ENCODE data around the gene CLSTN3.

DNA sequence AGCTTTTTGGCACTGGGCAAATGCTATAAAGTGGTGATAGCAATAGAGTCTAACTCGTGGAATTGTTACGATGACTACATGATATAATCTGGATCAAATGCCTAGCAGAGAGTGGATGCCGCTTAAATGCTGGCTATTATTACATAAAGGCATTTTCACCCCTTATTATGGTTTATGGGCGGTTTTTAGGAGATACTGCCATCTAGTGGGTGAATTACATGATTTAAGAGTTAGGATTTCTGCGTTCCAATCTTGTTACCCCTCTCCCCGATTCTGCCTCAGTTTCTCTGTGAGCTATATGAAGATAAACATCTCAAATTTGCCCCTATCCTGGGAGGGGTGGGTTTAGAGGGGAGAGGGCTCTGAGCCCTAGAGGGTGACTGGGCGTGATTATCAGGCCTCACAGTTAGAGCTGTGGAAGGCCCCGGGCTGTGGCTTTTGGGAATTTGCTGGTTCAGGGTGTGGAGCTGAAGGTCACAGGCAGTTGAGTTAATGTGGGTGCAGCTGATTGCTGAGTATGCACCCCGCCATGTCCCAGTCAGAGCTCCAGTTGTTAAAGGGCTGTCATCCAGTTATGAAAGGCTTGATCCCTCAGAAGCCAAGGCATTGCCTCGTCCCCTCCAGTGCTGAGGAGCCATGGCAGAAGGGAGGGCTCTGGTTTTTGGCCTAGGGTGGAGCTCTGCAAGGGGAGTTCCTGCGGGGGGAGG lies 14.4 kb downstream of the CLSTN3 start:
- no peak for TF ChIP-seq EZH2 (IDR thresholded peaks at IDR 0.05; ENCODE audit: low read depth)
- TF ChIP-seq, protein P1, sequence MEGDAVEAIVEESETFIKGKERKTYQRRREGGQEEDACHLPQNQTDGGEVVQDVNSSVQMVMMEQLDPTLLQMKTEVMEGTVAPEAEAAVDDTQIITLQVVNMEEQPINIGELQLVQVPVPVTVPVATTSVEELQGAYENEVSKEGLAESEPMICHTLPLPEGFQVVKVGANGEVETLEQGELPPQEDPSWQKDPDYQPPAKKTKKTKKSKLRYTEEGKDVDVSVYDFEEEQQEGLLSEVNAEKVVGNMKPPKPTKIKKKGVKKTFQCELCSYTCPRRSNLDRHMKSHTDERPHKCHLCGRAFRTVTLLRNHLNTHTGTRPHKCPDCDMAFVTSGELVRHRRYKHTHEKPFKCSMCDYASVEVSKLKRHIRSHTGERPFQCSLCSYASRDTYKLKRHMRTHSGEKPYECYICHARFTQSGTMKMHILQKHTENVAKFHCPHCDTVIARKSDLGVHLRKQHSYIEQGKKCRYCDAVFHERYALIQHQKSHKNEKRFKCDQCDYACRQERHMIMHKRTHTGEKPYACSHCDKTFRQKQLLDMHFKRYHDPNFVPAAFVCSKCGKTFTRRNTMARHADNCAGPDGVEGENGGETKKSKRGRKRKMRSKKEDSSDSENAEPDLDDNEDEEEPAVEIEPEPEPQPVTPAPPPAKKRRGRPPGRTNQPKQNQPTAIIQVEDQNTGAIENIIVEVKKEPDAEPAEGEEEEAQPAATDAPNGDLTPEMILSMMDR (conservative IDR thresholded peaks at IDR 0.05), result peak; percentile 81
